Measurements from ENCODE around the gene ATG5.
"Not testable (repeated sequence)": the region's sequence is repeated elsewhere in the genome, so short reads cannot be mapped to it uniquely, and the experiment has no call there.

GRCh38 chr6:106268500-106268899 lies 57.1 kb downstream of the ATG5 start:
- TF ChIP-seq ARNTL (CRISPR knock-in tag; IDR thresholded peaks at IDR 0.05; ENCODE audit: borderline replicate concordance, low read depth); ZNF70 (CRISPR knock-in tag; IDR thresholded peaks at IDR 0.05); ISL1 (CRISPR knock-in tag; IDR thresholded peaks at IDR 0.05); ZNF8 (CRISPR knock-in tag; IDR thresholded peaks at IDR 0.05); GLIS3 (CRISPR knock-in tag; IDR thresholded peaks at IDR 0.05); RARB (CRISPR knock-in tag; IDR thresholded peaks at IDR 0.05); CSRNP3 (CRISPR knock-in tag; IDR thresholded peaks at IDR 0.05); PATZ1 (CRISPR knock-in tag; IDR thresholded peaks at IDR 0.05; ENCODE audit: borderline replicate concordance); ZFP3 (CRISPR knock-in tag; IDR thresholded peaks at IDR 0.05); POU6F1 (CRISPR knock-in tag; IDR thresholded peaks at IDR 0.05; ENCODE audit: borderline replicate concordance, low read depth); PPARA (CRISPR knock-in tag; IDR thresholded peaks at IDR 0.05; ENCODE audit: borderline replicate concordance); TSHZ2 (CRISPR knock-in tag; IDR thresholded peaks at IDR 0.05); ESRRG (CRISPR knock-in tag; IDR thresholded peaks at IDR 0.05): not testable (repeated sequence)

Measured in SK-N-SH treated with all-trans-retinoic acid at 6 μM for 48 hours (cell line).